ENCODE results near the gene CYBA. TPM values are rescaled to one million over a fixed set of nuclear protein-coding genes. Genes with fewer than 3 reads are reported as not detected.

CYBA gene
- total RNA-seq, 4 donors from 2014 or later = 17.4 to 72.0 (median 38.3) TPM

GRCh38 chr16:88639231-88640038 is 11.4 kb downstream of the CYBA start:
- intact Hi-C loops (cut with DNase I; ENCODE audit: low total_unique reads) = no loop called here
- peaks cover 0 to 9% of the 10 kb centered on the region in 2 donors for H3K27me3 ChIP-seq
- H3K9me3 ChIP-seq = no peaks in the 10 kb centered on the region
- no peak overlapping the region for H3K4me3 ChIP-seq
- no peaks in the 10 kb centered on the region for H3K36me3 ChIP-seq
- no peak for DNase-seq
- H3K4me1 ChIP-seq = peaks cover 0 to 3% of the 10 kb centered on the region in 2 donors
- no peak overlapping the region for H3K27ac ChIP-seq
- TF ChIP-seq CTCF (IDR thresholded peaks at IDR 0.05) = no peak
- TF ChIP-seq POLR2A (IDR thresholded peaks at IDR 0.05) = no peak

DNA sequence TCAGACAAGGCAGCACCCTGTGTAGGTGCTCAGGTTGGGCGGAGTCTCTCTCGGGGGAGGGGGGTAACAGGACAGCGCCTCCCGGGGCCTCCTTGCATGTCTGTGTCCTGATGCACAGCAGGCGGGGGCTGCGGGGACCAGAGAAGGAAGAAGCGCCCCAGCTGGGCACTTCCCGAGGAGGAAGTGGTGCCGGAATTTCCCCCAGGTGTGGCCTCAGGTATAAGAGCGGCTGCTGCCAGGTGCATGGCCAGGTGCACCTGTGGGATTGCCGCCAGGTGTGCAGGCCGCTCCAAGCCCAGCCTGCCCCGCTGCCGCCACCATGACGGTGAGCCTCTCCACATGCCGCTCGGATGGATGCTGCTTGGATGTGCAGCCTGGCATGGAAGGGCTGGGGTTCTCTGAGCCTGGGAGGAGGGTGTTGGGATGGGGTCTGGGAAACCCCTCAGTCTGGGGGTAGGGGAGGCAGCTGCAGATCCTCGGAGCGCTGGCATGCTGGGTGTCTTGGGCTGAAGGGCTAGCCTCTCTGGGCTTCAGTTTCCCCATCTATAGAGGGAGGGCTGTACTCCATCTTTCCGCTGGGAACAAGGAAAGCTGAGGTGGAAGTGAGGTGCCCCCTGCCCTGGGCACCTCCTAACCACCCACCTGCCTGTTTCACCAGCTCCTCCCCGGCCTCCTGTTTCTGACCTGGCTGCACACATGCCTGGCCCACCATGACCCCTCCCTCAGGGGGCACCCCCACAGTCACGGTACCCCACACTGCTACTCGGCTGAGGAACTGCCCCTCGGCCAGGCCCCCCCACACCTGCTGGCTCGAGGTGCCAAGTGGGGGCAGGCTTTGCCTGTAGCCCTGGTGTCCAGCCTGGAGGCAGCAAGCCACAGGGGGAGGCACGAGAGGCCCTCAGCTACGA is 12.3 kb downstream of the CYBA start, which contains the start of gene IL17C:
Gene IL17C (plus strand): TSS at position 250 of the 908 bp plus-strand sequence. CDS start 70 bp downstream, at position 320.
- Histone ChIP-seq H3K9me3 (no peaks in the 10 kb centered on the region), H3K27ac (no peak within 1 kb of the TSS), H3K4me1 (peaks cover 0 to 3% of the 10 kb centered on the region in 2 donors), H3K4me3 (no peak within 1 kb of the TSS), H3K36me3 (no peaks in the 10 kb centered on the region), H3K27me3 (peaks cover 0 to 9% of the 10 kb centered on the region in 2 donors)
- TF ChIP-seq POLR2A (IDR thresholded peaks at IDR 0.05) = no peak
- TF ChIP-seq CTCF (IDR thresholded peaks at IDR 0.05) = no peak
- DNase-seq = no peak
- intact Hi-C loops (cut with DNase I; ENCODE audit: low total_unique reads) = no loop called here

DNA sequence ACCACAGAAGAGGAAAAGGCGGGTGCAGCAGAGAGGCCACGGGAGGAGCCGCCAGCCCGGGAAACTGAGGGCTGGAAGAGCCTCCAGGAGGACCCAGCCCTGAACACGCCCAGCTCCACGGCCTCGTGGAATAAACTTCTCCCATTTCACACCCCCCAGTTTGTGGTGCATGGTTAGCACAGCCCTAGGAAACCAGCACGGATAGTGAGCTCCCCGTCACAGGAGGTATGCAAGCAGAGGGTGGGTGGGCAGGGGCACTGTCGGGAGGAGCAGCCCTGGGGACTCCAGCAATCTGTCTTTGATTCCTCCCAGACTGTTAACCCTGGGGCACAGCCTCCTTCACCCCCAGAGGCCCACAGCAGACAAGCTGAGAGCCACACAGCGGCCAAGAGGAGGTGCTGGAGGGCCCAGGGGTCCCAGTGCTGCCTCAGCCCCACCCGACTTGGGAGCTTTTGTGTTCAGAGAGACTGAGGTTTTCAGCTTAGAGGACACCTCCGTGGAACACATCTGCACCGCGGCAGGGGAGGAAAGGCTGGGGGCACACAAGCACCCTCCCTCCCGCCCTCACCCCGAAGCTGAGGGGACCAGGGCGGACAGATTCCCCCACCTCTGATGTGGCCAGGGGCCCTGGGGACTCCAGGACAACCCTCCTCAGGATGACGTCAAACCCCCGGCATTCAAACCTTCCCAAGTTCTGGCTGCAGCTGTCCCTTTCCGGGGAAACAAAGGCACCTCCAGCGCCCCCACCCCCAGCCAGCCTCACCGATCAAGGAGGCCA is 14.2 kb downstream of the CYBA start:
- no peak for TF ChIP-seq CTCF (IDR thresholded peaks at IDR 0.05)
- TF ChIP-seq POLR2A (IDR thresholded peaks at IDR 0.05) = no peak
- peaks cover 0 to 3% of the 10 kb centered on the region in 2 donors for H3K4me1 ChIP-seq

DNA sequence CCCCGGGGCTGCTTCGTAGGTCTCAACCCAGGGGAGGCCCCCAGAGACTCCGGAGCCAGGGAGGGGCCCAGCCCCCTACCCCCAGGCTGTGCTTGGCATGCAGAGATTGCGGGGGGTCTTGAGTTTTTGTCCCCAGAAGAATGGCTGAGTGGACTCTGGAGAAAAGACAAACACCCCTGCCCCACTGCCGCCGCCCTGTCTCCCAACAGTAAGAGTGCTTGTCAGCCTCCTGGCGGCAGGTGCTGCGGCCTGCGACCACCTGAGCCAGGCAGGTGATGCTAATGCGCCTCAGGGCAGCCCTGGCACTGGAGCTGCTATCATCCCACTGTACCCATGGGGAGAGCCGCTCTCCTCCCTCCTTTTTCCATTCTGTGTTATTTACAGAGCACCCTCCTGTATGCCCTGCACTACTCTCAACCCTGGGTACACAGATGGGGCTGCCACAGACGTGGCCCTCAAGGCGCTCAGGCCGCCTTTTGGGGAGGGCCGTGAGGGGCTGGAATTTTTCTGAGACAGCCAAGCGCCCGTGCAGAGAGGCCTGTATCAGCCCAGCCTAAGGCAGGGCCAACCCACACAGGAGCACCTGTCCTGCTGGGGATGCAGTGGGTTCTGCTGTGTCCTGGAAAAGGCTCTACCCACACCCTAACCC is 15.1 kb downstream of the CYBA start:
- Histone ChIP-seq H3K9me3 (no peaks in the 10 kb centered on the region), H3K36me3 (no peaks in the 10 kb centered on the region), H3K4me3 (no peak overlapping the region), H3K27me3 (peaks cover 0 to 9% of the 10 kb centered on the region in 2 donors), H3K4me1 (peaks cover 0 to 3% of the 10 kb centered on the region in 2 donors), H3K27ac (no peak overlapping the region)
- DNase-seq = no peak
- intact Hi-C loops (cut with DNase I; ENCODE audit: low total_unique reads) = no loop called here
- TF ChIP-seq POLR2A (IDR thresholded peaks at IDR 0.05) (no peak), CTCF (IDR thresholded peaks at IDR 0.05) (no peak)

More for the DNA sequence above, 14.2 kb downstream of the CYBA start:
- H3K36me3 ChIP-seq = no peaks in the 10 kb centered on the region
- no peaks in the 10 kb centered on the region for H3K9me3 ChIP-seq
- no peak overlapping the region for H3K4me3 ChIP-seq
- intact Hi-C loops (cut with DNase I; ENCODE audit: low total_unique reads) = no loop called here
- DNase-seq = no peak
- peaks cover 0 to 9% of the 10 kb centered on the region in 2 donors for H3K27me3 ChIP-seq
- no peak overlapping the region for H3K27ac ChIP-seq

Data from uterus (tissue), 4 donors.